Activated T-cell treated with anti-CD3 and anti-CD28 coated beads for 4 hours (primary cell): ENCODE results near the gene DPH7.
"Not testable (repeated sequence)": the region's sequence is repeated elsewhere in the genome, so short reads cannot be mapped to it uniquely, and the experiment has no call there.

Experiments used
- DNase-seq: peaks from one replicate; pipeline ENCODE4 v3.0.0-alpha.2; 2020

Gene DPH7

GRCh38 chr9:137578518-137579258 is at the start of gene DPH7:
DPH7 (minus strand) TSS chr9:137578925; CDS start chr9:137578777, 148 bp downstream.
- DNase-seq, result peak; percentile 95

- DNase-seq, result not testable (repeated sequence)
These were observed 48.7 kb upstream of the DPH7 start for GRCh38 chr9:137627406-137627805.

GRCh38 chr9:137626464-137626863 is 47.7 kb upstream of the DPH7 start:
- no peak for DNase-seq

- not testable (repeated sequence) for DNase-seq
These were observed 43.5 kb upstream of the DPH7 start for GRCh38 chr9:137622211-137622610.

GRCh38 chr9:137621131-137621757 is 42.5 kb upstream of the DPH7 start:
- no peak for DNase-seq

GRCh38 chr9:137620581-137620980 is 41.9 kb upstream of the DPH7 start:
- no peak for DNase-seq

GRCh38 chr9:137620048-137620405 is 41.3 kb upstream of the DPH7 start:
- DNase-seq, result no peak

GRCh38 chr9:137619240-137620047 is 40.7 kb upstream of the DPH7 start:
- DNase-seq, result no peak

GRCh38 chr9:137618105-137619067 is 39.7 kb upstream of the DPH7 start, which contains the start of gene EHMT1:
EHMT1 (plus strand) TSS chr9:137619005; CDS start chr9:137619029, 24 bp downstream.
- DNase-seq, result peak; percentile 86

GRCh38 chr9:137615387-137615871 is 36.7 kb upstream of the DPH7 start:
- no peak for DNase-seq

- no peak for DNase-seq
These were observed 36.1 kb upstream of the DPH7 start for GRCh38 chr9:137614631-137615386.

GRCh38 chr9:137613738-137614523 is 35.2 kb upstream of the DPH7 start:
- no peak for DNase-seq

GRCh38 chr9:137613259-137613658 is 34.5 kb upstream of the DPH7 start:
- no peak for DNase-seq

GRCh38 chr9:137612741-137613142 is 34.0 kb upstream of the DPH7 start:
- no peak for DNase-seq

GRCh38 chr9:137611623-137612609 is 33.2 kb upstream of the DPH7 start:
- no peak for DNase-seq

- no peak for DNase-seq
These were observed 32.2 kb upstream of the DPH7 start for GRCh38 chr9:137610944-137611343.

GRCh38 chr9:137607141-137607857 is 28.6 kb upstream of the DPH7 start:
- DNase-seq, result no peak

GRCh38 chr9:137606734-137607138 is 28.0 kb upstream of the DPH7 start:
- no peak for DNase-seq
